ENCODE measurements around the gene COQ4.
A peak's percentile ranks its signal among the peaks of the same experiment; 100 is the strongest.
"Not testable (repeated sequence)": the region's sequence is repeated elsewhere in the genome, so short reads cannot be mapped to it uniquely, and the experiment has no call there.

The COQ4 gene

GRCh38 chr9:128298535-128299482 is 23.8 kb upstream of the COQ4 start:
- DNase-seq (ENCODE audit: low spot score), result no peak

- DNase-seq (ENCODE audit: low spot score), result no peak
Measured at GRCh38 chr9:128304136-128304970, 18.3 kb upstream of the COQ4 start.

- DNase-seq (ENCODE audit: low spot score), result no peak
Measured at GRCh38 chr9:128304971-128305288, 17.7 kb upstream of the COQ4 start.

DNA sequence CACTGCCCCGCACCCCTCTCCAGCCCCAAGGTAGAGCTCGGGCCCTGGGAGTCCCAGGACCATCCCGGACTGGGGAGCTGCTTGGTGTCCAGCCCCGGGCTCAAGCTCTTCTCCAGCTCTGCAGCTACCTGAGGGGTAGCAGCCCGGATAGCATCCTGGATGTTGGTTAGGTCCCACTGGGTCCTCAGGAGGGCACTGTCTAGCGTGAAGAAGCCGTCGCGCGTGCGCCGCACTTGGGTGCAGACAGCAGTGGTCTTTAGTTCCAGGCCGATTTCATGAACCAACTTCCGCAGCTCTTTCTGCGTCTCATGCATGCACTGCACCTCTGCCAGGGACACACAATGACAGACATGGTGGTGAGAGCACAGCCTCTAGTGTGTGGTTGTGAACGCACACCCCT is 13.1 kb upstream of the COQ4 start:
- DNase-seq (ENCODE audit: low spot score), result no peak

DNA sequence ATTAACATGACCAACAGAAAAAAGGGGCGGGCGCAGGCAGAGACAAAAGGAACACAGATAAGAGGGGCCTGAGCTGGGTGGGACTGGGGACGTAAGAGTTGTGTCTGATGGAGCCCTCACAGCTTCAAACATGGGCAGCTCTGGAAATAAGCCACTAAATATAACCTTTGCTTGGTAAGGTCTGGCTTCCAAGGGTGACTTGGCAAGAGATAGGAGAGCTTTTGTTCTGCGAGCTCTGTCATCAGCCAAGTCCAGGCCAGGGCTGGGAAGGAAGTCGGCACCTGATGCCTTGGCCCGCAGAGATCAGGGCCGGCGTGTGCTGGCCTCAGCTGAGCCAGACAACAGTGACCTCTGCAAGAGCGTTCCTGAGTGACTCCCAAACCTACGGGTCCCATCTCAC is 12.2 kb upstream of the COQ4 start:
- DNase-seq (ENCODE audit: low spot score), result no peak

GRCh38 chr9:128314697-128315096 is 7.9 kb upstream of the COQ4 start:
- no peak for DNase-seq (ENCODE audit: low spot score)

GRCh38 chr9:128316421-128316820 is 6.2 kb upstream of the COQ4 start:
- no peak for DNase-seq (ENCODE audit: low spot score)

GRCh38 chr9:128317629-128318028 is 5.0 kb upstream of the COQ4 start:
- DNase-seq (ENCODE audit: low spot score), result no peak

DNA sequence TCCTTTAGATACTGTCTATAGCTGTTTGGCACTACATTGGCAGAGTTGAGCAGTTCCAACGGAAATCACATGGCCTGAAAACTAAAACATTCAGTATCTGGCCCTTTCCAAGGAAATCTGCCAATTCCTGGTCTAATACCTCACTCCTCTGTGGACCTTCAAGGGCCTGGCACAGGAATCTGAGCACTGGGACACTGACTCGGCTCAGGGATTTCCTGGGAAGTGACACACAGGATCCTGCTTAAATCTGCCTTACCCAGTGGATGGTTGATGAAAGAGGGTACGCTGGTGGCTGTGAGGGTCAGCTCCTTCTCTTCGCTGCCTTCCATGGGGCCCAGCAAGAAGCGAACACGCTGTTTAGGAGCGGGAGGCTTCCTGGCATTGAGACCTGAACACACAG is 1.3 kb upstream of the COQ4 start:
- DNase-seq (ENCODE audit: low spot score), result no peak

DNA sequence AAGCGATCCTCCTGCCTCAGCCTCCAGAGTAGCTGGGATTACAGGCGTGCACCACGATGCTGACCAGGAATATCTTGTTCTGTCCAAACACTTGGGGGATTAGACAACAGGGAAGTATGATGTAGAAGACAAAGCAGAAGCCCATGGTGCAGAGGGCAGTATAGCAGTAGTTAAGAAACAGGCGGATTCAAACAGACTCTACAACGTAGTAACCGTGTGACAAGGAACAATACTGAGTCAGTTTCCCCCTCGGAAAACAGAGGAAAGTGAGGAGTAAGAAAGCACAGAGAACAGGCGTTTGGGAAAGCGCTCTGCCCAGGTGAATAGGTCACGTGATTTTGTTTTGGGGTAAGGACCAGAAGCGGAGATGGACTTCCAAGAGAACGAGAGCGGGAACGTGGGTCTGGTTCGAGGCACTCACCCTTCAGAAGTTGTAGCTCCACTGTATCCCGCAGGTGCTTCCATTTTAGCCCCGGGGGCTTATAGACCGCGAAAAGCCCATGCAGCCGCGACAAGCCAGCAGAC is 698 bp upstream of the COQ4 start:
- no peak for DNase-seq (ENCODE audit: low spot score)

DNA sequence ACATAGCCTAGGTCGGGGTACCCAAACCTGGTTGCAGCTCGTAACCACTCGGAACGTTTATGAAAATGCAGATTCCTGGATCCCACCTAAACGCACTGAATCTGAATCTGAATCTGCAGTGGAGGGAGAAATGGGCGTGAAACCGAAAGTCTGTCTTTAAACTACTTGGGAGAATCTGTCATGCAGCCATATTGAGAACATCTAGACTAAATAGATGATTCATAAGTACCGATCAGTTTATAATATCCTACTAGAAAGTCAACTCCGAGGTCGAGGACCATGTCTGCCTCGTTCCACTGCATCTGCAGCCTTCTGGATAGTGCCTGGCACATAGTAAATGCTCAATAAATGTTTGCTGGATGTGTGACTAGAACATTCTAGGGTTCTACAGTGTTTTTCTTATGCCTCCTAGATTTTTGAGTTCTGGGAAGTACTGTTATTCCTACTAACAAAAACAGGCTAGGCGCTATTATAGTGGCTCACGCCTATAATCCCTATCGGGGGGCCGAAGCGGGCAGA is 632 bp downstream of the COQ4 start:
- peak; percentile 34 for DNase-seq (ENCODE audit: low spot score)

DNA sequence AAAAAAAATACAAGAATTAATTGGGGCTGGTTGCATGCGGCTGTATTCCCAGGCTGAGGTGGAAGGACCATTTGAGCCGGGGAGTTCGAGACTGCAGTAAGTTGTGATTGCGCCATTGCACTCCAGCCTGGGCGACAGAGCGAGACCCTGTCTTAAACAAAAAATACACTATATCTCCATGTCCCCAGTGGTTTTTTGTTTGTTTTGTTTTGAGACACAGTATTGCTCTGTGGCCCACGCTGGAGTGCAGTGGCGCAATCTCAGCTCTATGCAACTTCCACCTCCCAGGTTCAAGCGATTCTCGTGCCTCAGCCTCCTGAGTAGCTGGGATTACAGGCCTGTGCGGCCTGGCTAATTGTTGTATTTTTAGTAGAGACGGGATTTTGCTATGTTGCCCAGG is 1.2 kb downstream of the COQ4 start:
- DNase-seq (ENCODE audit: low spot score), result no peak

DNA sequence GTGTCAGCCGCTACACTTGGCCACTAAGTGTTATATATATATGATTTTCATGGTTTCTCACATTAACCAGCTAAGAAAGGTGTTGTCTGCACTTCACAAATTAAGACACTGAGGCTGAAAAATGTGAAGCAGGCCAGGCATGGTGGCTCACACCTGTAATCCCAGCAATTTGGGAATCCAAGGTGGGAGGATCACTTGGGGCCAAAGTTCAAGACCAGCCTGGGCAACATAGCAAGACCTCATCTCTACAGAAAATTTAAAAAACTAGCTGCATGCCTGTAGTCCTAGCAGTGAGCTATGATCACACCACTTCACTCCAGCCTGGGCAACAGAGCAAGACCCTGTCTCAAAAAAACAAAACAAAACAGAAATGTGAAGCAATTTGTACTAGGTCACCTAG is 1.8 kb downstream of the COQ4 start:
- DNase-seq (ENCODE audit: low spot score), result no peak

GRCh38 chr9:128325629-128326028 is 3.0 kb downstream of the COQ4 start:
- no peak for DNase-seq (ENCODE audit: low spot score)

- no peak for DNase-seq (ENCODE audit: low spot score)
Measured at GRCh38 chr9:128333451-128333869, 10.8 kb downstream of the COQ4 start.

- DNase-seq (ENCODE audit: low spot score), result no peak
Measured at GRCh38 chr9:128335161-128335560, 12.5 kb downstream of the COQ4 start.

DNA sequence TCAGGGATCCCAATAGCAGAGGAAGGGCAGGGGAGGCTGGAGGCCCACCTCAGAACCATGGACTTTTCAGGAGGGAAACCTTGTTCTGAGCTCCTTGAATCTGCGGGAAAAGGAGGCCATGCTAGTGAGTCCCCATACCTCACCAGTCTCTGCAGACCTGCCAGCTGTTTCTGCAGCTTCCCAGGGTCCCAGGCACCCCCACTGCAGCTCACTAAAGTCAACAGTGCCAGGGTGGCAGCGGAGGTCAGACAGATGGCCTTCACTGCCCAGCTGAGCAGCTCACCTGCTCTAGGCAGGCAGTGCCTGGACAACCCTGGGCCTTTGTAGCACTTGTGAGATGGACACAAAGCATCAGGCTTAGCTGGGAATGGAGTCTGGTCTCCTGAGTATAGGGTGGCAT is 13.3 kb downstream of the COQ4 start:
- DNase-seq (ENCODE audit: low spot score), result no peak

DNA sequence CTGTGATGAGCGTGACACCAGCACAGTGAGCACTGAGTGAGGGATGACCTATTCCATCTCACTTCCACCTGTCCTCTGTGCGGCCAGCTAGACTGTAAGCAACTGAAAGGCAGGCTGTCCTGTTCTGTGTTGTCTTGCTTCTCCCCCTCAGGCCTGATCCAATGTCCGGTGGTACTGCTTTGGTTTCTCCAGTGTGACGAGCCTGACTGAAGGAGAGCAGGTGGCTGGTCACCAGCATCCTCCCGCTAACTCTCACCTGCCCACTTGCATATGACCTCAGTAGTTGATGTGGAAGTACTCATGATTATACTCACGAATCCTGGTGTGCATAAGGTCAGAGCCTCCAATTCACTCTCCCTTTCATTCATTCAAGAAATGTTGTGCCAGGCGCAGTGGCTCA is 15.3 kb downstream of the COQ4 start:
- no peak for DNase-seq (ENCODE audit: low spot score)

- not testable (repeated sequence) for DNase-seq (ENCODE audit: low spot score)
Measured at GRCh38 chr9:128338852-128339614, 16.4 kb downstream of the COQ4 start.

DNA sequence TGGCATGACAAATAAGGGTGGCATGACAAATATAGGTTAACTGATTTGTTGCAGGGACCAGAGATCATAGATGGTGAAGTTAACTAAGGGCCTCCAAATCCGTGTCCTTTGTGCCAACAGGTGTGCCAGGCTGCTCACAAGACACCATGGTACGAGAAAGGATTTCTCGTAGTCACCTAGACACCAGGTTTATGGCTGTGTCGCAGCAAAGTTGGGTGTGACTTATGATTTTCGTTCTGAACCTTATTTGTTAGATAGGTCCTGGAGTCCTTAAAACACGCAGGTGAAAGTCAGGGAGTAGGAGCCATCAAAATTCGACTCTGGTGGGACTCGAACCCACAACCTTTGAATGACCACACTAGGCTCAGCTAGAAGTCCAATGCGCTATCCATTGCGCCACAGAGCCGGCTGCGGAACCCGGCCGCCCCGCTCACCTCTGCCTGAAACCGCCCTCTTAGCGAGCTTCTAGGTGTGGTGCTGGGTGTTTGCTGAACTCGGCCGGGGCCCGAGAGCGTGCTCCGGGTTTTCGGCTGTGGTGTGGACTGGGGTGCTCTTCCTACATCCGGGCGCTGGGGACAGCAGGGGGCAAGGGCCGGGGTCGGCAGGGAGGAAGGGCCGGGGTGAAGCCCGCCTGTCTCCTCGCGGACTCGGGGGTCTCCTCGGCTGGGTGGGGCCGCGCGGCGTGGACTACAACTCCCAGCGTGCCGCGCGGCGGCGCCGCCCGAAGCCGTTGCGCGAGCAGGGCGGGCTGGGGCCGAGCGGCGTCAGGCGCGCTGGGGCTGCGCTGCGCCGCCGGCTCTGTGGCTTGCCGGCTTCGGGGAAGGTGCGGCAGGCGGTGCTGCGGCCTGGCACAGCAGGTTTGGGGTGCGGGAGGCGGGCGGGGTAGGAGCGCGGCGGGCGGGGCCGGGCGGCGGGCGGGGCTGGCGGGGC is 17.4 kb downstream of the COQ4 start, which contains the start of gene SLC27A4:
Gene SLC27A4 (plus strand): TSS at position 767 of the 930 bp plus-strand sequence. CDS start 2,606 bp downstream, outside the sequence.
- peak; percentile 83 for DNase-seq (ENCODE audit: low spot score)

All from CD4-positive, alpha-beta T cell treated with Interleukin-2 at 100 ng/mL for 4 hours (primary cell).